GM10248 (cell line): Measurements from ENCODE around the gene VCL.

Source experiments
- CTCF ChIA-PET: fragments of 300-600 bp; sonication (Branson Sonifier 250); formaldehyde crosslinking; extraction: SDS; loops from one replicate; lab custom pipeline; 2021; ENCODE audit warnings: antibody characterized with exemption; lab: Yijun Ruan, JAX
- POLR2A ChIA-PET: fragments of 350-650 bp; sonication (Branson Sonifier 250); formaldehyde crosslinking; extraction: SDS; loops from one replicate; lab custom pipeline; 2020; ENCODE audit warnings: antibody characterized with exemption; lab: Yijun Ruan, JAX
- DNase-seq: peaks from one replicate; pipeline ENCODE4 v3.0.0; 2012; ENCODE audit errors: extremely low spot score
- TF ChIP-seq, protein P1 (sequence below): IDR thresholded peaks from 2 replicates; pipeline ENCODE4 v1.5.1; 2012; ENCODE audit warnings: mild to moderate bottlenecking, low read depth; ENCODE audit errors: extremely low read depth, missing control alignments, control extremely low read depth

The VCL gene

DNA sequence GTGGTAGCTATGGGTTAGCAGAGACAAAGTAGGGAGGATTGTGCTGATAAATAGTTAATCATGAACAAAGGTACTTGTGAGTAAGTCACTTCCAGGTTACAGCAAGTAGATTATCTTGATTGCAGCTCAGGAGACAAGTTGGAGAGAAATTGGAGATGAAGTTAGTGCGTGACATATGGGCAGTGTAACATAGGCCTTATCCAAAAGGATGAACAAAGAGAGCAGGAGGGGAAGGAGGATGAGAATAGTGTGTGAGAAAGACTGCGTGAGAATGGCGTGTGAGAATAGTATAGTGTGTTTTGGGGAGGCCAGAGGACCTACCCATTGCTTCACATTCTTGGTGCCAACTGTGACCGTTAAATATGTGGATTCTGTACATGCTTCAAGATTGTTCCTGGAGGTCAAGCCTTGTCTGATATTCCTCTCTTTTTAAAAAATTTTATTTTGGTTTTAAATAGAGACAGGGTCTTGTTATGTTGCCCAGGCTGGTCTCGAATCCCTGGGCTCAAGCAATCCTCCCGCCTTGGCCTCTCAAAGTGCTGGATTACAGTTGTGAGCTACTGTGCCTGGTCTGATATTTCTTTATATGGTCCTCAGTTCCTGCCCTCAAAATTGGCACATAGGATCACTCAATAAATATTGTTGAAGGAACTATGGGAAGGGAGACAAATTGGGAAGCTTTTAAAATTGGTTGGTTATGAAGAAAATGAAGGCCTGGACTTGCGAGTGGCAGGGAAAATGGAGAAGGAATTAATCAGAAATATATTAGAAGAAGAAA is 3.2 kb downstream of the VCL start:
- TF ChIP-seq, protein P1, sequence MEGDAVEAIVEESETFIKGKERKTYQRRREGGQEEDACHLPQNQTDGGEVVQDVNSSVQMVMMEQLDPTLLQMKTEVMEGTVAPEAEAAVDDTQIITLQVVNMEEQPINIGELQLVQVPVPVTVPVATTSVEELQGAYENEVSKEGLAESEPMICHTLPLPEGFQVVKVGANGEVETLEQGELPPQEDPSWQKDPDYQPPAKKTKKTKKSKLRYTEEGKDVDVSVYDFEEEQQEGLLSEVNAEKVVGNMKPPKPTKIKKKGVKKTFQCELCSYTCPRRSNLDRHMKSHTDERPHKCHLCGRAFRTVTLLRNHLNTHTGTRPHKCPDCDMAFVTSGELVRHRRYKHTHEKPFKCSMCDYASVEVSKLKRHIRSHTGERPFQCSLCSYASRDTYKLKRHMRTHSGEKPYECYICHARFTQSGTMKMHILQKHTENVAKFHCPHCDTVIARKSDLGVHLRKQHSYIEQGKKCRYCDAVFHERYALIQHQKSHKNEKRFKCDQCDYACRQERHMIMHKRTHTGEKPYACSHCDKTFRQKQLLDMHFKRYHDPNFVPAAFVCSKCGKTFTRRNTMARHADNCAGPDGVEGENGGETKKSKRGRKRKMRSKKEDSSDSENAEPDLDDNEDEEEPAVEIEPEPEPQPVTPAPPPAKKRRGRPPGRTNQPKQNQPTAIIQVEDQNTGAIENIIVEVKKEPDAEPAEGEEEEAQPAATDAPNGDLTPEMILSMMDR, result no peak
- POLR2A ChIA-PET, result no interaction called here
- no peak for DNase-seq
- CTCF ChIA-PET, result interaction anchor here (1.1 to 2.6 kb wide), 7 partner anchors 11 to 122 kb away, joined by 3 to 8 read pairs (median 4); no protein-coding TSS in a partner anchor

- CTCF ChIA-PET, result no interaction called here
- POLR2A ChIA-PET, result no interaction called here
- TF ChIP-seq, protein P1, result no peak
- no peak for DNase-seq
These were observed 8.4 kb downstream of the VCL start for GRCh38 chr10:74006269-74006668.

DNA sequence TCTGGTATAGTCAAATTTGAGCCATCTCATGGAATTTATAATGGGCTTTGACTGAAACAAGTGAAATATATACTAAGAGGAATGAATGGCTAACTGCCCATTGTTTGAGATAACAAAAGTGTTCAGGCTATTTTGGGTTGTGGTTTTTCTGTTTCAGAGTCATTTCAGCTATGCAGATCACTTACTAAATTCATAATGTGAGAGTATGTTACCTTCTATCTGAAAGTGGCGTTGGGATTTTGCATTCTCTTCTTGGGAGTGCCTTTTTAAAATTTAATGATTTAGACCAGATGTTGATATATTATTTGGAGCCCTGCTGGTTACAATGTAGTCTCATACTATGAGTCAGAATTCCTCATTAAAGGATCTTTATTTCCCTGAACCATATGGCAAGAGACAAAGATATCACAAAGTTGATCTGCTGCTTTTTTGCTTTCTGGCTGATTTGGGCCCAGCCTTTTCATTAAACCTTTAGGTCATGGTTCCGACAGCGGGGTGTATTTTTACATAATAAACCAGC is 10.4 kb downstream of the VCL start:
- POLR2A ChIA-PET, result no interaction called here
- TF ChIP-seq, protein P1, result no peak
- peak; percentile 50 for DNase-seq
- CTCF ChIA-PET, result interaction anchor here (1.0 to 1.1 kb wide), 2 partner anchors 8 to 73 kb away, joined by 3 to 4 read pairs; no protein-coding TSS in a partner anchor

DNA sequence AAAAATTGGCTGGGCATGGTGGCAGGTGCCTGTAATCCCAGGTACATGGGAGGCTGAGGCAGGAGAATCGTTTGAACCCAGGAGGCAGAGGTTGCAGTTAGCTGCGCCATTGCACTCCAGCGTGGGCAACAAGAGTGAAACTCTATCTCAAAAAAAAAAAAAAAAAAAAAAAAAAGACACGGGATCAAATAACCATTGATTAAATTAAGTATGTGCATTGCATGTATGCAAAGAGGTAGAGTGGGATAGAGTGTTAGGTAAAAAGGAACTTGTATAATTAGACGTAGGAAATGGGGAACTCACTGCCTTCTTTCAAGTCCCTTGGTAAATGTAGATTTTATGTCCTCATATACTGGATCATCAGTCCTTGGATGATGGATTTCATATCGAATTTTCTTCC is 13.1 kb downstream of the VCL start:
- TF ChIP-seq, protein P1, result no peak
- CTCF ChIA-PET, result interaction anchor here (0.6 to 1.5 kb wide), 3 partner anchors 10 to 125 kb away, joined by 3 to 8 read pairs (median 3); no protein-coding TSS in a partner anchor
- POLR2A ChIA-PET, result no interaction called here
- no peak for DNase-seq

DNA sequence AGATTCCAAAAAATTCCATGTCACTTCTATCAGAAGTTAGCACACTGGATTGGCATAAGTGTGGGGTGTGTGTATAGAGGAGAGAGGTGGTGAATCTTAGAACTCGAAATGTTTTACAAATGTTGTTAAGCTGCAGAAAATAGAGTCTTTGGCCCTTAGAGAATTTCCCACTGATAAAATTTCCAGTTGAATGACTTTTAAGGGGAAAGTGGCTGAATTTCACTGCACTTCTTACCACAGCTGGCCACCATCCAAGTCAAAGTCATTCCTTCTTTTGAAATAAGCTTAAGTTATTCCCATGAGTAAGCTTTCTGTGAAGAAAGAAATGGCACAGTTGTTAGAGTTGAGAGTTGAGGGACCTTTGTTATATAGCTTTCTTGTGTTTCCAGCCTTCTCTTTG is 13.9 kb downstream of the VCL start:
- CTCF ChIA-PET, result interaction anchor here (1.1 to 2.7 kb wide), 5 partner anchors 11 to 132 kb away, joined by 3 to 13 read pairs (median 4); no protein-coding TSS in a partner anchor
- TF ChIP-seq, protein P1, result no peak
- POLR2A ChIA-PET, result no interaction called here
- no peak for DNase-seq

- CTCF ChIA-PET, result interaction anchor here (1.1 to 2.7 kb wide), 7 partner anchors 11 to 133 kb away, joined by 3 to 13 read pairs (median 4); no protein-coding TSS in a partner anchor
- TF ChIP-seq, protein P1, result no peak
- POLR2A ChIA-PET, result interaction anchor here (0.6 kb wide), 1 partner anchor 15 kb away, joined by 4 read pairs; no protein-coding TSS in a partner anchor
- DNase-seq, result no peak
These were observed 14.6 kb downstream of the VCL start for GRCh38 chr10:74012480-74012879.
